ENCODE measurements around the gene OPN1MW3.
"Not testable (repeated sequence)": the region's sequence is repeated elsewhere in the genome, so short reads cannot be mapped to it uniquely, and the experiment has no call there.

The OPN1MW3 gene

DNA sequence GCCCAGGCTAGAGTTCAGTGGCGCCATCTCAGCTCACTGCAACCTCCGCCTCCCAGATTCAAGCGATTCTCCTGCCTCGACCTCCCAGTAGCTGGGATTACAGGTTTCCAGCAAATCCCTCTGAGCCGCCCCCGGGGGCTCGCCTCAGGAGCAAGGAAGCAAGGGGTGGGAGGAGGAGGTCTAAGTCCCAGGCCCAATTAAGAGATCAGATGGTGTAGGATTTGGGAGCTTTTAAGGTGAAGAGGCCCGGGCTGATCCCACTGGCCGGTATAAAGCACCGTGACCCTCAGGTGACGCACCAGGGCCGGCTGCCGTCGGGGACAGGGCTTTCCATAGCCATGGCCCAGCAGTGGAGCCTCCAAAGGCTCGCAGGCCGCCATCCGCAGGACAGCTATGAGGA lies at the start of gene OPN1MW3:
Gene OPN1MW3, plus strand, starts transcription at position 301 of the 400 bp plus-strand sequence. Its CDS starts 38 bp downstream, at position 339.
- not testable (repeated sequence) for DNase-seq

DNA sequence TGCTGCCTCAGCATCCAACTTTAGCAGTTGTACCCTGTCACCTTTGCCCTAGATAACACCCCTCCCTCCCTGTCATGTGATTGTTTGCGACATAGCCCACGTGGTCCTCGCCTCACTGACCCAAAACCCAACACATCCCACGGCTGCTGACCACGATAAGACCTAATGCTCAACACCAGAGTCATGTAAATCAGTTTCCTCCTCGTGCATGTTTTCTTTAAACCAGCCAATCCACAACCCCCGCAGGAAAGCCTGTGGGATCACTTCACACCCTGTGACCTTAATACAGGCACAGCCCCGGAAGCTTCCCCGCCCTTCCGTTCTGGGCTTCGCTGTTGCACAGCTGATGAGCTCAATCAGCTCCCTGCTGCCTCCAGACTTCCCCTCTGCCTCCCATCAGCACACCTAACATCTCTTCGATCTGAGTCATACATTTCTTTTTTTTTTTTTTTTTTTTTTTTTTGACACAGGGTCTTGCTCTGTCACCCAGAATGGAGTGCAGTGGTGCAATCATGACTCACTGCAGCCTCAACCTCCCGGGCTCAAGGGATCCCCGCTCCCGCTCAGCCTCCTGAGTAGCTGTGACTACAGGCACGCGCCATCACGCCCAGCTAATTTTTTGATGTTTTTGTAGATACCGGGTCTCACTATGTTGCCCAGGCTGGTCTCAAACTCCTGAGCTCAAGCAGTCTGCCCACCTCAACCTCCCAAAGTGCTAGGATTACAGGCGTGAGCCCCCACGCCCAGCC lies 47.5 kb upstream of the OPN1MW3 start:
- not testable (repeated sequence) for DNase-seq

DNA sequence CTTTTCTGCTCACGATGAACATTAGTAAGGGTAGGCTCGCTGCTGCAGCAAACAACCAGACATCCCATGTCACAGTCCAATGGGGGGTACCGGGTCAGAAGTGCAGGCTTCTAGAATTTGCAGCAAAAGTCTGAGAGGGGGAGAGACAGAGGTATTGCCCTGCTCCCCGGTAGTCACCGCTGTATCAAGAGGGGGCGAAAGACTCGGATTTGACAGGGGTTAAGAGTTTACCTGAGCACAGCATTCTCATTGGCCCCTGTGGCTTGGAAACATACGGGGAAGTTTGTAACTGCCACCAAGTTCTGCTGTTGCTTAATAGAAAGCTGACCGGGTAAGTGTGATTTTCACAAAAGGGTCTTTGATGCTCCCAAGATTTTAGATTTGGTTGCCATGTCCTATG lies 46.3 kb upstream of the OPN1MW3 start:
- DNase-seq = not testable (repeated sequence)

DNA sequence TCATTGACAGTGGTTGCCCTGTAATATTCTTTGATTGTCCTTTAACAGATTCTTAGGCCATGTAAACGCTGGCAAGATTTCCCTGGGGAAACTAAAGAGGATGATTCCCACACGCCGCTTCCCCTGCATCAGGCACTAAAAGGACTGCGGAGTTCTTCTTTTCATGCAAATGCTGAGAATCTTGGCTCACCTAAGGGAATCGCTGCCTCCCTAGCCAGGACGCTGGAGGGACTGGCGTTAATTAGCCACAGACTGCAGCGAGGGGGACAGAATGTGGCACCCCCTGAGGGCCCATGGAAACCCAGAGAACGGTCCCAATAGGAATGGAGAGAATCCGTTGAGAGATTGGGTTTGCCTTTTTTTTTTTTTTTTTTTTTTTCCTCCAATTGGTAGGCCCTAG lies 45.9 kb upstream of the OPN1MW3 start:
- not testable (repeated sequence) for DNase-seq

DNA sequence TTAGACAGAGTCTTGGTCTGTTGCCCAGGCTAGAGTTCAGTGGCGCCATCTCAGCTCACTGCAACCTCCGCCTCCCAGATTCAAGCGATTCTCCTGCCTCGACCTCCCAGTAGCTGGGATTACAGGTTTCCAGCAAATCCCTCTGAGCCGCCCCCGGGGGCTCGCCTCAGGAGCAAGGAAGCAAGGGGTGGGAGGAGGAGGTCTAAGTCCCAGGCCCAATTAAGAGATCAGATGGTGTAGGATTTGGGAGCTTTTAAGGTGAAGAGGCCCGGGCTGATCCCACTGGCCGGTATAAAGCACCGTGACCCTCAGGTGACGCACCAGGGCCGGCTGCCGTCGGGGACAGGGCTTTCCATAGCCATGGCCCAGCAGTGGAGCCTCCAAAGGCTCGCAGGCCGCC lies 37.9 kb upstream of the OPN1MW3 start, which contains the start of gene OPN1MW2:
Gene OPN1MW2, plus strand, starts transcription at position 301 of the 400 bp plus-strand sequence. Its CDS starts 60 bp downstream, at position 361.
- DNase-seq = not testable (repeated sequence)

DNA sequence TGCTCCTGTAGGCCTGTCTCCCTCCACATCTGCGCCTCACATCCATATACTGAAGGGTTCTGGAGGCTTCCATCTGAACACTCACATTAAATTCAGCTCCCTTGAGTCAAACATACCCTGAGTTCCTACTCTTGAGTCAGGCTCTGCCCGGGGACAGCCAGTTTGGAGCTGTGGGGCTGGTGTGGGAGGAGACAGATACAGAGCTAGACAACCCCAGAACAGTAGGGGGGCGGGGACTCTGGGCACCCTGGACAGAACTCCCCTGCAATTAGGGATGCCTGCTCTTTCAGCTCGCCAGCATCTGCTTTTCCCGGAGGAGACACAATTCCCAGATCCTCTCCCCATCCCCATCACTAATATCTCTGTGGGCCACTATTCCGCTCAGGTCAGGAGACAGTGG lies 32.1 kb upstream of the OPN1MW3 start:
- DNase-seq = not testable (repeated sequence)

DNA sequence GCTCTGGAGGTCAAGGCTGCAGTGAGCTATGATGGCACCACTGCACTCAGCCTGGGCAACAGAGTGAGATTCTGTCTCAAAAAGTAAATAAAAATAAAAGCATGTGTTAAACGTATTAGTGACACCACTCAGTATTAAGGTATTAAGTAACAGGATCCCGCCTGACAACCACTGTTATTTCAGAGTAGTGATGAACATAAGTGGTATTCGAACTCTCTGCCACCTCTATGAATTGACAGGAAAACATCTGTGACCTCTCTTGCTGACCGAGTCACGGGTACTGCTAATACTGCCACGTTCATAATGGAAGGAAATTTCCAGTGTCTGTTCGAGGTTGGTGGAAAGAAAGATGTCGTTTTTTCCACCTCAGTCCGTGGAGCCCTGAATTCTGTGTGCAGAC lies 30.7 kb upstream of the OPN1MW3 start:
- not testable (repeated sequence) for DNase-seq

DNA sequence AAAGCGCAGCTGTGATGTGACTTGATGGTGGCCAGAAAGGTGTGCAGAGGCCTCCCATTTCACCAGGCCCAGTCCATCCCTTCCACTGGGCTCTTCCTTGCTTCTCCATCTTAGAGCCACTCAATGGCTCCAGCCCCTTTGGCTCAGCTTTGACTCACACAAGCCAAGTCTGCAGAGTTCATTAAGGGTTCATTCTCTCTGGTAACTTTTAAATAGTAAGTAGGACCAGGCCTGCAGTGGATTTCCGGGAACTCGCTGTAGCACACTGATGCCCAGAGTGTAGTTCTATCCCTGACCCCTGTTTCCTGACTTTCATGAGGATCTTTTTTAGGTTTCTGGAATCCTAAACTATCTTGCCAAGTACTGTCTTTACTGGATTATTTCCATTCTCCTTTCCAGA lies 25.9 kb upstream of the OPN1MW3 start:
- not testable (repeated sequence) for DNase-seq

DNA sequence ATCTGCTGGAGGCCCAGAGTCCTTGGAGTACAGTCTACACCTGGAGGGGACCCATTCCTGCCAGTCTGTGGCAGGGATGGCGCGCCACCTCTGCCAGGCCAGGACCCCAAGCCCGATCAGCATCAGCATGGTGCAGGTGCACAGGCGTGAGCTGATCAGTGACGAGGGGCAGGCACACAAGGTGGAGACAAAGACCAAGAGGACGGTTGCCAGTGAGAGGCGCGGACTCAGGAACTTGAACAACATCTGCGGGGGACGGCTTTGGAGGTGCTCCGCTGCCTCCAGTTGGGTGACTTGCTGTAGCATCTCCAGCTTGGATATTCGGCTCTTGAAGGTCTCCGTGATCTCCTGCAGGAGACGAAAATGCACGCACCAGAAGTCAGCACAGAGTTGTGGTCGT lies 23.8 kb upstream of the OPN1MW3 start:
- DNase-seq = not testable (repeated sequence)

DNA sequence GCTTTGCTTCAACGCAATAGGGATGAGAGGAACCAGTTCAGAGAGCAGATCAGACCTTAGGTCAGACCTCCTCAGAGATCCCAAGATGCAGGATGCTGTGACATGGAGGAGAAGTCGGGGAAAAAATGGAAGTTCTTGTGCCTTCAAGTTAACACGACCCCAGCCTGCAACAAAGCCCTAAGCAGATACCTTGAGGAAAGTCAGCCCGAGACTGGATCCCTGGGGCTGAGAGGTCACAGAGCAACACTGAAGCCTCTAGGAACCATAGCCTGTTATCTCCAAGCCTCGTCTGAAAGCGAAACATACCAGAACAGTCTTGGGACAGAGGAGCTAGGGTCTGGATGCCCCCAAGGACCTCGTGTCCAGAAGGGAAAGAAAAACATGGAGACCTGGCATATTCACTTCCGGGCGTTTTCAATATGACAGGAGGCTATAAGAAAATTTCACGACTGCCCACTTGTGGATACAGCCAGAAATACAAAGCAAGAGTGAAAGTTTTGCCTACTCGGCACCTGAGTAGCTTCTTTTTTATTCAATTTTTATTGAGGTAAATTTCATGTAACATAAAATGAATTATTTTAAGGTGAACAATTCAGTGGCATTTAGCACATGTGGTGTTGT lies 18.3 kb upstream of the OPN1MW3 start:
- DNase-seq = not testable (repeated sequence)

DNA sequence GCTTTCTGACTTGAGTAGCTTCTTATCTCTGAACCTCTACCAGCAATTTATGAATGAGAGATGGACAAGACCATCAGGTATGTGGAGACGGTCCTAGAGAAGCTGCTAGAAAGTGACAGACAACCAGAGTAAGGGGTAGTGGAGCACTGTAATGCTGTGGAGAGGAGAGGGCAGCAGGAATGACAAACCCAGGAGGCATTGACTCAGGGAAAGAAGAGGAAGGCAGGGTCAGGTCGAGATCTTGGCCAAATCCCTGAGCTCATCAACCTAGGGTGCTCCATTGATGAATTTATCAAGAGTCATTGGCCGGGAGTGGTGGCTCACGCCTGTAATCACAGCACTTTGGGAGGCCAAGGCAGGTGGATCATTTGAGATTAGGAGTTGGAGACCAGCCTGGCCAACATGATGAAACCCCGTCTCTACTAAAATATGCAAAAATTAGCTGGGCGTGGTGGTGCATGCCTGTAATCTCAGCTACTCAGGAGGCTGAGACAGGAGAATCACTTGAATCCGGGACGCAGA lies 17.3 kb upstream of the OPN1MW3 start:
- DNase-seq = not testable (repeated sequence)

DNA sequence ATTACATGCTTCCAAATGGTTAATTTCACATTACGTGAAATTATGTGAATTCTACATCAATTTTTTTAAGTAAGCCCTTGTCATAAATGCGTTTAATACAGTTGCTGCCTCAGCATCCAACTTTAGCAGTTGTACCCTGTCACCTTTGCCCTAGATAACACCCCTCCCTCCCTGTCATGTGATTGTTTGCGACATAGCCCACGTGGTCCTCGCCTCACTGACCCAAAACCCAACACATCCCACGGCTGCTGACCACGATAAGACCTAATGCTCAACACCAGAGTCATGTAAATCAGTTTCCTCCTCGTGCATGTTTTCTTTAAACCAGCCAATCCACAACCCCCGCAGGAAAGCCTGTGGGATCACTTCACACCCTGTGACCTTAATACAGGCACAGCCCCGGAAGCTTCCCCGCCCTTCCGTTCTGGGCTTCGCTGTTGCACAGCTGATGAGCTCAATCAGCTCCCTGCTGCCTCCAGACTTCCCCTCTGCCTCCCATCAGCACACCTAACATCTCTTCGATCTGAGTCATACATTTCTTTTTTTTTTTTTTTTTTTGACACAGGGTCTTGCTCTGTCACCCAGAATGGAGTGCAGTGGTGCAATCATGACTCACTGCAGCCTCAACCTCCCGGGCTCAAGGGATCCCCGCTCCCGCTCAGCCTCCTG lies 9.9 kb upstream of the OPN1MW3 start:
- not testable (repeated sequence) for DNase-seq

DNA sequence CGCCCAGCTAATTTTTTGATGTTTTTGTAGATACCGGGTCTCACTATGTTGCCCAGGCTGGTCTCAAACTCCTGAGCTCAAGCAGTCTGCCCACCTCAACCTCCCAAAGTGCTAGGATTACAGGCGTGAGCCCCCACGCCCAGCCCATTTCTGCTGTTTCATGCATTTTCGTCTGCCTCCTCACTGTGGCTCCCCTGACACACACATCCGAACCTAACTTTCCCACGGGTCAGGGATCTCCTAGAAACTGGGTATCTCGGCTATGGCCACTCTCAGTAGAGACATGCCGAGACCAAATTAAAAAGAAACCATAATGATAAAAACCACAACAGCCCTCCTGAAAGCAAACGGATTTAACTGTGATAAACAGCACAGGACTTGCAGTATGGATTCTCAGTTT lies 9.3 kb upstream of the OPN1MW3 start:
- not testable (repeated sequence) for DNase-seq

DNA sequence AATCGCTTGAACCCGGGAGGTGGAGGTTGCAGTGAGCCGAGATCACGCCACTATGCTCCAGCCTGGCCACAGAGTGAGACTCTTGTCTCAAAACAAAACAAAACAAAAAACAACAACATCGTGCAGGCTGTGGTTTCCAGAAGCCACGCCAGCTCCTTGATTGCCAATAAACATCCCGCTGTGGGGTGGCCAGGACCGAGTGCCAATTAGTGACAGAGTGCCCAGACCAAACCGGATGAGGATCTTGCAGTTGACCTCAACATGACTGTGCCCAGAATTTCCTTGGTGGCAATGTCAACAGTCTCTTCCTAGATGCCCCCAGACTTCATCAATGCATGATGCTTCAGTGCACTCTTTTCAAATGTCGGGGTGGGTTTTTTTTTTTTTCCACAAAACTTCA lies 1.3 kb downstream of the OPN1MW3 start:
- not testable (repeated sequence) for DNase-seq

DNA sequence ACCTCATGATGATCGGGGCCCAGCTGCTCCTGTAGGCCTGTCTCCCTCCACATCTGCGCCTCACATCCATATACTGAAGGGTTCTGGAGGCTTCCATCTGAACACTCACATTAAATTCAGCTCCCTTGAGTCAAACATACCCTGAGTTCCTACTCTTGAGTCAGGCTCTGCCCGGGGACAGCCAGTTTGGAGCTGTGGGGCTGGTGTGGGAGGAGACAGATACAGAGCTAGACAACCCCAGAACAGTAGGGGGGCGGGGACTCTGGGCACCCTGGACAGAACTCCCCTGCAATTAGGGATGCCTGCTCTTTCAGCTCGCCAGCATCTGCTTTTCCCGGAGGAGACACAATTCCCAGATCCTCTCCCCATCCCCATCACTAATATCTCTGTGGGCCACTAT lies 5.7 kb downstream of the OPN1MW3 start:
- not testable (repeated sequence) for DNase-seq

DNA sequence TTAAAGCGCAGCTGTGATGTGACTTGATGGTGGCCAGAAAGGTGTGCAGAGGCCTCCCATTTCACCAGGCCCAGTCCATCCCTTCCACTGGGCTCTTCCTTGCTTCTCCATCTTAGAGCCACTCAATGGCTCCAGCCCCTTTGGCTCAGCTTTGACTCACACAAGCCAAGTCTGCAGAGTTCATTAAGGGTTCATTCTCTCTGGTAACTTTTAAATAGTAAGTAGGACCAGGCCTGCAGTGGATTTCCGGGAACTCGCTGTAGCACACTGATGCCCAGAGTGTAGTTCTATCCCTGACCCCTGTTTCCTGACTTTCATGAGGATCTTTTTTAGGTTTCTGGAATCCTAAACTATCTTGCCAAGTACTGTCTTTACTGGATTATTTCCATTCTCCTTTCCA lies 11.9 kb downstream of the OPN1MW3 start:
- DNase-seq = not testable (repeated sequence)

DNA sequence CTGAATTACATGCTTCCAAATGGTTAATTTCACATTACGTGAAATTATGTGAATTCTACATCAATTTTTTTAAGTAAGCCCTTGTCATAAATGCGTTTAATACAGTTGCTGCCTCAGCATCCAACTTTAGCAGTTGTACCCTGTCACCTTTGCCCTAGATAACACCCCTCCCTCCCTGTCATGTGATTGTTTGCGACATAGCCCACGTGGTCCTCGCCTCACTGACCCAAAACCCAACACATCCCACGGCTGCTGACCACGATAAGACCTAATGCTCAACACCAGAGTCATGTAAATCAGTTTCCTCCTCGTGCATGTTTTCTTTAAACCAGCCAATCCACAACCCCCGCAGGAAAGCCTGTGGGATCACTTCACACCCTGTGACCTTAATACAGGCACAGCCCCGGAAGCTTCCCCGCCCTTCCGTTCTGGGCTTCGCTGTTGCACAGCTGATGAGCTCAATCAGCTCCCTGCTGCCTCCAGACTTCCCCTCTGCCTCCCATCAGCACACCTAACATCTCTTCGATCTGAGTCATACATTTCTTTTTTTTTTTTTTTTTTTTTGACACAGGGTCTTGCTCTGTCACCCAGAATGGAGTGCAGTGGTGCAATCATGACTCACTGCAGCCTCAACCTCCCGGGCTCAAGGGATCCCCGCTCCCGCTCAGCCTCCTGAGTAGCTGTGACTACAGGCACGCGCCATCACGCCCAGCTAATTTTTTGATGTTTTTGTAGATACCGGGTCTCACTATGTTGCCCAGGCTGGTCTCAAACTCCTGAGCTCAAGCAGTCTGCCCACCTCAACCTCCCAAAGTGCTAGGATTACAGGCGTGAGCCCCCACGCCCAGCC lies 27.3 kb downstream of the OPN1MW3 start:
- DNase-seq = not testable (repeated sequence)

DNA sequence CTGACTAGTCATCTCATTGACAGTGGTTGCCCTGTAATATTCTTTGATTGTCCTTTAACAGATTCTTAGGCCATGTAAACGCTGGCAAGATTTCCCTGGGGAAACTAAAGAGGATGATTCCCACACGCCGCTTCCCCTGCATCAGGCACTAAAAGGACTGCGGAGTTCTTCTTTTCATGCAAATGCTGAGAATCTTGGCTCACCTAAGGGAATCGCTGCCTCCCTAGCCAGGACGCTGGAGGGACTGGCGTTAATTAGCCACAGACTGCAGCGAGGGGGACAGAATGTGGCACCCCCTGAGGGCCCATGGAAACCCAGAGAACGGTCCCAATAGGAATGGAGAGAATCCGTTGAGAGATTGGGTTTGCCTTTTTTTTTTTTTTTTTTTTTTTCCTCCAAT lies 29.0 kb downstream of the OPN1MW3 start:
- not testable (repeated sequence) for DNase-seq

DNA sequence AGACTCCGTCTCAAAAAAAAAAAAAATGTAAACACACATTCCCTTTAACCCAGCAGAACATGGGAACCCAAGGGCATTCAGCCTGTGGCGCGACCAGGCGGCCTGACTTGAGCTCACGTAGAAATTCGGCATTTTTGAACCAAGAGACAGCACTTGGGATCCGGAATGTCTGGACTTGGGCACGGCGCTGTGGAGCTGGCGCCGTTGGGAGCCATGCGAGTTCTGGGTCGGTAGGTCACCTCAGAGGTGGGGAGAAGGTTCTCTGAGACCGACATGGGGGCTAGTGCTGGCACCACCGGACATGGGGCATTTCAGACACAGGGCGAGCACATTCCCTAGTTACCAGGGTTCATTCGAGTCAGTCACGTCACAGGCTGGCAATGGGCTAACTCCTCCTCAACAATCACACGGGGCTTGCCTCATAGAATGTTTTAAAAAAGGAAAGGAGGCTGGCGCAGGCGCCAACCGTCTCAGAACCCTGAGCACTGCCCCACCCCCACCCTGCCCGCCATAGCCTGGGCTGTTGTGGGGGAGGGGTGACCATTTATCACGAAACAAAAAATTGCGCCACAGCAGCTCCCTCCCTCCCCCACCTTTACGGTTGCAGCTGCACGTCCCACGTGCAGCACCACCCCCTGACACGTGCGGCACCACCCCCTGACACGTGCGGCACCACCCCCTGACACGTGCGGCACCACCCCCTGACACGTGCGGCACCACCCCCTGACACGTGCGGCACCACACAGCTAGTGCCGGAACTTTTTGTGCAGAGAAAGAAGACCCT lies 37.6 kb downstream of the OPN1MW3 start, which contains the start of gene TEX28:
Gene TEX28, minus strand, starts transcription at position 334 of the 784 bp plus-strand sequence. CDS start 3,007 bp downstream, outside the sequence.
- no peak for DNase-seq

DNA sequence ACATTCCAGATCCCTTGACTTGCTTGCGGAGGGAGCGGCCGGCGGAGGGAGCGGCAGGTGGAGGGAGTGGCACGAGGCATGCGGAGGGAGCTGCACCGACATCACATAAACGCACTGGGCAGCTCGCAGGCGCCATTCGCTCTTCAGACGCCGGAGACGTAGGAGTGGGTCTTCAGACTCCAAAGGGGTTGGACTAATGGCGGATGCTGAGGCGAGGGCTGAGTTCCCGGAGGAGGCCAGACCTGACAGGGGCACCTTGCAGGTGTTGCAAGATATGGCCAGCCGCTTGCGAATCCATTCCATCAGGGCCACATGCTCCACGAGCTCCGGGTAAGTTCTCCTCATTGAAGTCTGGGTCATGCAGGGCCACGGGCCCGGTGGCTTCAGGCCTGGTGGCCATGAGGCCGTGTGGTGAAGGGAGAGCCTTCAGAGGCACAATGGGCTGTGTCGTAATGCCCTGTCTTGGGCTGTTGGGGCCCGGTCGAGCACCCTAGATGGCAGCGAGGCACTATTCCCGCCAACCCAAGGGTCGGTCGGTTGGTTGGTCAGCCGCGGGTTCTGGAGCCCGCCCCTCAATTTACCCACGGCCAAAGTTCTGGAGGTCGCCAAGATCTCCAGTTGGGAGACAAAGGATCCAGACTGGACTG lies 38.4 kb downstream of the OPN1MW3 start, which contains the start of gene TKTL1:
Gene TKTL1, plus strand, starts transcription at position 132 of the 647 bp plus-strand sequence. Its CDS starts 65 bp downstream, at position 197.
- no peak for DNase-seq

DNA sequence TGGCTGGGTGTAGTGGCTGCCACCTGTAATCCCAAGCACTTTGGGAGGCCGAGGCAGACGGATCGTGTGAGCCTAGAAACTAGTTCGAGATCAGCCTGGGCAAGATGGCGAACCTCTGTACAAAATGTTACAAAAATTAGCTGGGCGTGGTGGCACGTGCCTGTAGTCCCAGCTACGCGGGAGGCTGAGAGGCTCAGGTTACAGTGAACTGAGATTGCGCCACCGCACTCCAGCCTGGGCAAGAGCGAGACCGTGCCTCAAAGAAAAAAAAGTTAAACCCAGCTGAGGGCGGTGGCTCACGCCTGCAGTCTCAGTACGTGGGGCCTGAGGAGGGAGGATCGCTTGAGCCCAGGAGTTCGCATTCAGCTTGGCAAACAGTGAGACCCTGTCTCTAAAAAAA lies 39.3 kb downstream of the OPN1MW3 start:
- DNase-seq = no peak
